IPS DF 4.7 (cell line): ENCODE data around the gene ST6GALNAC5.

Source experiments
- DNase-seq: peaks from one replicate; pipeline ENCODE4 v3.0.0-alpha.2; 2013; ENCODE audit warnings: low spot score; ENCODE audit errors: extremely low read depth

The ST6GALNAC5 gene

GRCh38 chr1:77012066-77012465 is 144.8 kb downstream of the ST6GALNAC5 start:
- DNase-seq, result no peak

DNA sequence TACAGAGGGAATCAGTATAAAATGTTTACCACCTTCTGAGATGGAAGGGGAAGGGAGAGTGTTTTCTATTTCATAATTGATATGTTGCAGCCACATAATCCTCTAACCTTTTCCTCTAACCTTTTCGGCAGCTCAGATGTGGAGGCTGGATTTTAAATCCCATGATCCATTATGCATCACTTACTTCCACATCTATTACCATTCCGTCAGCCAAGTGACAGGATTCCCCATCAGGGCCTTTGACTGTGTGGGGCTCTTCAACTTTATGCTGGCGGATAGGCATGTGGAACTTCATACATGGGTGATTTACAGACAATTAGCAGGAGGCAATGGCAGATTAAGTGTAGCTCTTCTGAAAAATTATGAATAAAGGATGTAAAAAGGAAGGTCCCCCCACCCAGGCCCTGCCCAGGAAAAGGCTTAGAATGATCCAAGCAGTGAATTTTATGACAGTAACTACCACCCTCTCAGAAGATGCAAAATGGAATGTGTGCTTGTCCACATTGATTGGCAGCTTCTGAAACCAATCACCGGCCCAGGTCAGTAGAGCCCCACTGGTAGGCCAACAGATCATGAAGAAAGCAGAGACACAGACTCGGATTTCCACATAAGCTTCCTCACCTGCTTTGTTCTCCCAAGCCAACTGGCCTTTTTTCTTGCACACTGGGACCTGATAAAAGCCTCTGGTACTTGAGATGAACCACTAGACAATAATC is 147.0 kb downstream of the ST6GALNAC5 start:
- DNase-seq, result no peak

GRCh38 chr1:77015748-77016341 is 148.6 kb downstream of the ST6GALNAC5 start:
- DNase-seq, result no peak

DNA sequence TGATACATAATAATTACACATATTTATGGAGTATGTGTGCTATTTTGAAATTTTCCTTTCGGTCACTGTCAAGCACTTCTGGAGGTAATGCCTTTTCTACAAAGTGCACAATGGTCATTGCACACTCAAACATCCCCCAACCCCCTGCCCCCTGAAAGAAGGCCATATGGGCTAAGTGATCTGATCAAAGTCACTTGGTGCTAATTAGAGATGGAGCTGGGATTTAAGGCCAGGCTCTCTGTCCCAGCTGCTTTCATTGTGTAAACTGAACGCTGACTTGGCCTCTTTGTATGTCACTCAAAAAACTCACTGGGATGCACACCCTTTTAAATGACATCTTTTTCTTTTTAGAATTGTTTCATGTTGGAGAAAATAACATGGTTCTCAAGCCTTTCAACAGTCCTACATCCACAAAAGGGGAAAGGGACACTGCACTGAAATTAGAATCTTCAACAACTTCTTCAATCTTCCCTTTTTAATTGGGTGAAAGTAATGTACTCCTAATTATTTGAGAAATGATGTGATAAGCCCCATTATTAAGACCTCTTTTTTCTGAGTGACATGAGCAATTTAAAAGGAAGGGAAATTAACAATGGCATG is 149.2 kb downstream of the ST6GALNAC5 start:
- DNase-seq, result no peak

DNA sequence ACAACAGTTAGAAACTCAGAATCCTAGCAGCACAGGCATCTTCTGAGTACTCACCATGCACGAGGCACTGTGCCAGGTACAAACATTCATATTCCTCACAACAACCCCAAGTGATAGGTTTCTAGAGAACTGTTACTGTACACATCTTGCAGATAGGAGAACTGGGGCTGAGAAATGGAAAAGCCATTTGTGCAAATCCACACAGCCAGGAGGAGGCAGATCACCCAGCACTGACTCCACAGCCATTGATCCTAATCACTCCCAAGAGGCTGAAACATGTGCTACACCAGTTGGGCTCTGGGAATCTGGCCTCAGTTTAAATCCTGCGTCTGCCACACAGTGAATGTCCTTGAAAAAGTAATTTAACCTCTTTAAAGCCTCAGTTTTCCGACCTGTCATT is 151.0 kb downstream of the ST6GALNAC5 start:
- DNase-seq, result no peak

- DNase-seq, result no peak
Observed at GRCh38 chr1:77018761-77019160, 151.5 kb downstream of the ST6GALNAC5 start.

DNA sequence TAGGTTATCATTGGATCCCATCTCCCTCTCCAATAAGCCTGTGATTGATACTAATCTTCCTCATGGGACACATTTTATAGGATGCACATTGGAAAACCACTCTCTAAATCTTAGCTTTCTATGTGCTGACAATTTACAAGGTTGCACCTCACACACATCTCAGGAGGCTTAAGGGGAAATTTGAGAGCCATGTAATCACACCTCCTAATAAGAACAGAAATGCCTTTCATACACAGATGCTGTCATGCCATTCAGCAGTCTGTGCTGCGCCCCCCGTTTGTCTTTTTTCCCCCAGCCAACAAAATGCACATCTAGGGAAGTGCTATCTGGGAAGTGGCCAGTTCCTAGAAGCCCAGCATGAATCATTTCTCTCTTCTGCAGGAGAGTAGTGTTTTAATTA is 154.5 kb downstream of the ST6GALNAC5 start:
- no peak for DNase-seq

- no peak for DNase-seq
Observed at GRCh38 chr1:77024500-77024899, 157.2 kb downstream of the ST6GALNAC5 start.

GRCh38 chr1:77025599-77025998 is 158.3 kb downstream of the ST6GALNAC5 start:
- no peak for DNase-seq

GRCh38 chr1:77026135-77026534 is 158.9 kb downstream of the ST6GALNAC5 start:
- no peak for DNase-seq

DNA sequence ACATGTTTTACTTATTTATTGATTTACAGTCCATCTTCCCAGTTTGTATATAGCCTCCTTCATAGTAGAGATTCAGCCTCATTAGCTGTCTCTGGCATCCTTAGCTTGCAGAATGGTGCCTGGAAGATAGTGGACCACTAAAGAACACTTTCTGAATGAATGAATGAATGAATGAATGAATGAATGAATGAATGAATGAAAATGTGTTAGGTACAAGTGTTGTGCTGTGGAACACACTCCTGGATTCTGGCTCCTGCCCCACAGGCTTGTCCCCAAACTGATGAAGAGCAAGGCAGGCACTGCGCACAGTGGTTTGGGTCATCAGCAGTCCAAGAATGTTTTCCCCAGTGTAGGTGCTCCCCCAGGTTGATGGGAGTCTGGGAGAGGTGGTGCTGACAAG is 159.4 kb downstream of the ST6GALNAC5 start:
- DNase-seq, result no peak

- DNase-seq, result no peak
Observed at GRCh38 chr1:77027847-77028246, 160.6 kb downstream of the ST6GALNAC5 start.

- DNase-seq, result no peak
Observed at GRCh38 chr1:77030401-77031105, 163.3 kb downstream of the ST6GALNAC5 start.

- no peak for DNase-seq
Observed at GRCh38 chr1:77031106-77031662, 163.9 kb downstream of the ST6GALNAC5 start.

GRCh38 chr1:77036560-77036959 is 169.3 kb downstream of the ST6GALNAC5 start:
- no peak for DNase-seq

GRCh38 chr1:77037038-77037437 is 169.8 kb downstream of the ST6GALNAC5 start:
- DNase-seq, result no peak

DNA sequence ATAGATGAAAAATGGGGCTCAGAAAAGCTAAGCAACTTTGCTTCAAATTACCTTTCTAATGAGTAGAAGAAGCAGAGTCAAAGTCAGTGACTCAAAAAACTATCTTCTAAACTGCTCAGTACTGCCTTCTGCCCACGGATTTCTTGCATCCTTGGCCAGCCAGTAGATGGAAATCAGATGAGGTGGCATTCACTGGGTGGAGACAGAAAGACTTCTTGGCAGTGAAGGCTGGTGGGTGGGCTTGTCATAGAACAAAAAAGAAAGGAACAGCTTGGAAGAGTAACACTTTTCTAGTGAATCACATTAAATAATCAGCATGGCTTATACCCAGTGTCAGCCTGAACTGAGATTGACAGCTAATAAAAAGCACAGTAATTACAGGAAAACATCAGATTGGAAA is 170.7 kb downstream of the ST6GALNAC5 start:
- DNase-seq, result no peak

- no peak for DNase-seq
Observed at GRCh38 chr1:77039111-77039510, 171.8 kb downstream of the ST6GALNAC5 start.

- DNase-seq, result no peak
Observed at GRCh38 chr1:77039739-77040138, 172.5 kb downstream of the ST6GALNAC5 start.

DNA sequence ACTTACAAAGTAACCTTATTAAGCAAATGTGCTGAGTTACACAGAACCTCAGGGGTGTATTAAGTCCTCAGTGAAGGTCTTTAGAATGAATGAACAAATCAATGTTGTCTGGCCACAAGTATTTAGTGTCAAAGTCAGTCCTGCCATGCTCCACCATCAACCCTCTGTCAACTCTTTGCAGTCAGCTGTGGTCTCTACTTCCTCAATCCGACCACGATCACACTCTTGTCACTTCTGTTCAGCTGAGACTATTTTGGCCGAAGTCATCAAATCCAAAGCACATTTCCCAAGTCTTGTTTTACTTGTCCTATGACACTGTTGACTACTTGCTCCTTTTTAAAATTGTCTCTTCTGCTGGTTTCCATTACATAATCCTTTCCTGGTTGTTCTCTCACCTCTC is 173.5 kb downstream of the ST6GALNAC5 start:
- no peak for DNase-seq

GRCh38 chr1:77044133-77044849 is 177.0 kb downstream of the ST6GALNAC5 start:
- no peak for DNase-seq
